H1 (cell line): Measurements from ENCODE around the gene NANP. TPM values are rescaled to one million over a fixed set of nuclear protein-coding genes. Genes with fewer than 3 reads are reported as not detected.

ENCODE experiments used
- CTCF ChIA-PET: fragments of 300-600 bp; sonication (Branson Sonifier 250); formaldehyde crosslinking; loops from one replicate; lab custom pipeline; 2021; ENCODE audit not compliant: partially characterized antibody; lab: Charles Lee
- POLR2A ChIA-PET: fragments of 300-600 bp; sonication (Branson Sonifier 250); formaldehyde crosslinking; loops from one replicate; lab custom pipeline; 2021; ENCODE audit warnings: inconsistent platforms; ENCODE audit not compliant: partially characterized antibody; lab: Charles Lee
- DNase-seq, 2 experiments: peaks; one replicate each; pipeline versions ENCODE4 v3.0.0 to v3.0.0-alpha.2; 2010 to 2022; ENCODE audit warnings: low spot score in 2 of 2, low read depth in 1 of 2, mixed read lengths in 1 of 2
- FAIRE-seq: peaks from 2 replicates; lab custom pipeline; 2011; peaks lifted over from hg19 to GRCh38; lab: Jason Lieb, UNC
- H2AFZ ChIP-seq: 2 replicates; pipeline ENCODE4 v1.8.1; 2012; ENCODE audit warnings: low read length, inconsistent platforms
- H2AK5ac ChIP-seq: 2 replicates; pipeline ENCODE4 v1.6.1; 2013; ENCODE audit warnings: low read depth, low read length
- H2BK120ac ChIP-seq: replicated peaks from 2 replicates; pipeline ENCODE3; 2013; ENCODE audit warnings: low read depth, low read length, inconsistent platforms
- H2BK12ac ChIP-seq: 2 replicates; pipeline ENCODE4 v1.6.1; 2013; ENCODE audit warnings: low read depth, low read length
- H2BK15ac ChIP-seq: 2 replicates; pipeline ENCODE4 v1.6.1; 2013; ENCODE audit warnings: low read length
- H2BK20ac ChIP-seq: 2 replicates; pipeline ENCODE4 v1.6.1; 2013; ENCODE audit warnings: low read length
- H2BK5ac ChIP-seq: 2 replicates; pipeline ENCODE4 v1.6.1; 2013; ENCODE audit warnings: low read depth, low read length
- H3K14ac ChIP-seq: 2 replicates; pipeline ENCODE4 v1.6.1; 2013; ENCODE audit warnings: inconsistent platforms; ENCODE audit not compliant: insufficient read length
- H3K18ac ChIP-seq: 2 replicates; pipeline ENCODE4 v1.6.1; 2013; ENCODE audit warnings: low read length; ENCODE audit errors: extremely low read depth
- H3K23ac ChIP-seq: 2 replicates; pipeline ENCODE4 v1.6.1; 2013; ENCODE audit warnings: inconsistent platforms; ENCODE audit not compliant: insufficient read length
- H3K23me2 ChIP-seq: 2 replicates; pipeline ENCODE4 v1.6.1; 2013; ENCODE audit warnings: low read depth, low read length
- H3K27ac ChIP-seq: 2 replicates; pipeline ENCODE4 v1.6.1; 2011; ENCODE audit warnings: low read depth, low read length, inconsistent platforms
- H3K27me3 ChIP-seq, 4 experiments: replicated peaks in 1 of 4; 1 replicate in 1 of 4; 2 replicates in 3 of 4; pipeline versions ENCODE4 v1.6.1 to v1.8.1; 2011 to 2013; ENCODE audit warnings: low read length in 3 of 4, mild to moderate bottlenecking in 3 of 4, inconsistent platforms in 2 of 4, mixed read lengths in 2 of 4, moderate library complexity in 1 of 4; ENCODE audit not compliant: control insufficient read depth in 3 of 4, insufficient read depth in 3 of 4; ENCODE audit errors: extremely low read depth in 1 of 4
- H3K36me3 ChIP-seq, 4 experiments: 2 replicates each; pipeline versions ENCODE4 v1.6.1 to v1.8.1; 2011 to 2013; ENCODE audit warnings: mild to moderate bottlenecking in 4 of 4, low read length in 3 of 4, moderate library complexity in 2 of 4, control low read depth in 1 of 4, inconsistent platforms in 1 of 4; ENCODE audit not compliant: insufficient read depth in 4 of 4, control insufficient read depth in 2 of 4
- H3K4ac ChIP-seq: replicated peaks from 2 replicates; pipeline ENCODE3; 2013; ENCODE audit warnings: low read length, low read depth, mixed read lengths, inconsistent platforms; ENCODE audit not compliant: insufficient read length
- H3K4me1 ChIP-seq, 4 experiments: replicated peaks in 1 of 4; 1 replicate in 1 of 4; 2 replicates in 3 of 4; pipeline versions ENCODE4 v1.6.1 to v1.8.1; 2011 to 2013; ENCODE audit warnings: low read length in 3 of 4, inconsistent platforms in 2 of 4, mixed read lengths in 1 of 4; ENCODE audit not compliant: insufficient read depth in 4 of 4, control insufficient read depth in 3 of 4
- H3K4me2 ChIP-seq, 2 experiments: 2 replicates each; pipeline versions ENCODE4 v1.6.1 to v1.8.1; 2011 to 2013; ENCODE audit warnings: low read depth in 2 of 2, low read length in 2 of 2, control low read depth in 1 of 2, inconsistent platforms in 1 of 2, mild to moderate bottlenecking in 1 of 2; ENCODE audit not compliant: insufficient read depth in 1 of 2
- H3K4me3 ChIP-seq, 4 experiments: fragments of 200-600, 300-600 bp in 1 of 4; sonication (generic), shearing (Covaris generic), sonication (Bioruptor Twin) in 1 of 4; 2 replicates each; pipeline versions ENCODE4 v1.5.1 to v1.8.1; 2011 to 2016; ENCODE audit warnings: low read length in 4 of 4, low read depth in 3 of 4, control low read depth in 2 of 4, inconsistent platforms in 2 of 4, mild to moderate bottlenecking in 2 of 4, mixed read lengths in 1 of 4, moderate library complexity in 1 of 4; ENCODE audit not compliant: insufficient read depth in 2 of 4; ENCODE audit errors: extremely low read depth in 1 of 4
- H3K56ac ChIP-seq: replicated peaks from 2 replicates; pipeline ENCODE3; 2013; ENCODE audit warnings: low read depth, mild to moderate bottlenecking, mixed read lengths, low read length, inconsistent platforms; ENCODE audit not compliant: insufficient read length
- H3K79me1 ChIP-seq: 2 replicates; pipeline ENCODE4 v1.6.1; 2013; ENCODE audit warnings: low read depth, low read length, control low read depth
- H3K79me2 ChIP-seq, 2 experiments: 2 replicates each; pipeline versions ENCODE4 v1.6.1 to v1.8.1; 2012 to 2013; ENCODE audit warnings: low read length in 2 of 2, mild to moderate bottlenecking in 2 of 2, inconsistent platforms in 1 of 2; ENCODE audit not compliant: insufficient read depth in 2 of 2, control insufficient read depth in 1 of 2
- H3K9ac ChIP-seq, 4 experiments: replicated peaks in 1 of 4; 1 replicate in 1 of 4; 2 replicates in 3 of 4; pipeline versions ENCODE4 v1.6.1 to v1.8.1; 2011 to 2013; ENCODE audit warnings: low read depth in 3 of 4, low read length in 3 of 4, control low read depth in 2 of 4, mild to moderate bottlenecking in 2 of 4, moderate library complexity in 2 of 4, inconsistent platforms in 1 of 4; ENCODE audit errors: extremely low read depth in 1 of 4
- H3K9me3 ChIP-seq, 2 experiments: 2 replicates each; pipeline versions ENCODE4 v1.6.1 to v1.8.1; 2012 to 2013; ENCODE audit warnings: mild to moderate bottlenecking in 2 of 2, moderate library complexity in 2 of 2, control low read depth in 1 of 2, inconsistent platforms in 1 of 2, low read depth in 1 of 2, low read length in 1 of 2, mixed read lengths in 1 of 2; ENCODE audit not compliant: insufficient read depth in 2 of 2
- H4K20me1 ChIP-seq, 2 experiments: replicated peaks in 1 of 2; 2 replicates each; pipeline versions ENCODE3 to v1.8.1; 2011 to 2013; ENCODE audit warnings: inconsistent platforms in 2 of 2, low read length in 2 of 2, mild to moderate bottlenecking in 1 of 2; ENCODE audit not compliant: insufficient read depth in 2 of 2, control insufficient read depth in 1 of 2
- H4K5ac ChIP-seq: 2 replicates; pipeline ENCODE4 v1.6.1; 2013; ENCODE audit warnings: low read length, low read depth, mixed read lengths, inconsistent platforms; ENCODE audit not compliant: insufficient read length
- H4K8ac ChIP-seq: 2 replicates; pipeline ENCODE4 v1.8.0; 2013; ENCODE audit warnings: mild to moderate bottlenecking, moderate library complexity, low read length, inconsistent platforms; ENCODE audit not compliant: insufficient read depth; ENCODE audit errors: extremely low read depth
- H4K91ac ChIP-seq: replicated peaks from 2 replicates; pipeline ENCODE3; 2013; ENCODE audit warnings: low read length, mixed read lengths, inconsistent platforms; ENCODE audit not compliant: insufficient read length
- ATF3 ChIP-seq: IDR thresholded peaks from 2 replicates; pipeline ENCODE4 v1.6.1; 2011; ENCODE audit warnings: low read depth, mild to moderate bottlenecking, low read length; ENCODE audit not compliant: insufficient read depth
- E2F6 ChIP-seq: IDR thresholded peaks from 2 replicates; pipeline ENCODE4 v1.6.1; 2012; ENCODE audit warnings: inconsistent platforms
- EP300 ChIP-seq, 2 experiments: IDR thresholded peaks; 1 replicate in 1 of 2; 2 replicates in 1 of 2; pipeline ENCODE4 v1.6.1; 2011 to 2012; ENCODE audit warnings: low read depth in 2 of 2, low read length in 2 of 2, mild to moderate bottlenecking in 2 of 2, borderline replicate concordance in 1 of 2, inconsistent platforms in 1 of 2, moderate library complexity in 1 of 2
- KDM1A ChIP-seq: fragments of 200-600, 300-600 bp; sonication (generic); IDR thresholded peaks from 2 replicates; pipeline ENCODE4 v1.7.1; 2016; ENCODE audit warnings: mild to moderate bottlenecking, low read length, borderline replicate concordance
- NANOG ChIP-seq: IDR thresholded peaks from 2 replicates; pipeline ENCODE4 v1.6.1; 2011; ENCODE audit warnings: low read length, low read depth, mild to moderate bottlenecking, inconsistent platforms; ENCODE audit not compliant: insufficient read depth, poor library complexity, severe bottlenecking
- PHF8 ChIP-seq: fragments of 200-600 bp; sonication (generic); conservative IDR thresholded peaks from 2 replicates; pipeline ENCODE4 v1.7.1; 2012; ENCODE audit warnings: low read depth, mild to moderate bottlenecking, inconsistent platforms, low read length, moderate library complexity
- POLR2A ChIP-seq, 2 experiments: IDR thresholded peaks; 1 replicate in 1 of 2; 2 replicates in 1 of 2; pipeline ENCODE4 v1.6.1; 2011; ENCODE audit warnings: low read depth in 2 of 2, low read length in 2 of 2, mild to moderate bottlenecking in 2 of 2; ENCODE audit errors: control extremely low read depth in 1 of 2
- POU5F1 ChIP-seq: IDR thresholded peaks from 2 replicates; pipeline ENCODE4 v1.6.1; 2011; ENCODE audit warnings: low read depth, mild to moderate bottlenecking, low read length, moderate library complexity
- RFX5 ChIP-seq: IDR thresholded peaks from 2 replicates; pipeline ENCODE4 v1.6.1; 2011; ENCODE audit warnings: low read depth, low read length, improper control_type of control experiment, borderline replicate concordance
- RNF2 ChIP-seq: fragments of 200-900, 300-1000 bp; sonication (generic); IDR thresholded peaks from 2 replicates; pipeline ENCODE4 v1.7.1; 2016; ENCODE audit warnings: borderline replicate concordance, low read depth, mild to moderate bottlenecking, antibody characterized with exemption, low read length; ENCODE audit not compliant: poor library complexity, severe bottlenecking; ENCODE audit errors: missing control alignments
- SRF ChIP-seq: IDR thresholded peaks from 2 replicates; pipeline ENCODE4 v1.6.1; 2011; ENCODE audit warnings: mild to moderate bottlenecking, low read depth, low read length, moderate library complexity
- TAF1 ChIP-seq: IDR thresholded peaks from 2 replicates; pipeline ENCODE4 v1.6.1; 2011; ENCODE audit warnings: mild to moderate bottlenecking, low read depth, low read length
- TBP ChIP-seq: IDR thresholded peaks from 2 replicates; pipeline ENCODE4 v1.6.1; 2011; ENCODE audit warnings: low read depth, low read length, improper control_type of control experiment
- WGBS, 2 experiments: shearing (Covaris generic) in 1 of 2; methylation state at CpG; one replicate each; pipeline versions ENCODE4 v1.1.6 to v1.1.7; 2013 to 2015; ENCODE audit warnings: low lambda C conversion rate in 2 of 2, mixed read lengths in 2 of 2, inconsistent platforms in 1 of 2, low coverage in 1 of 2, missing lambda C conversion rate in 1 of 2; ENCODE audit not compliant: insufficient replicate concordance in 2 of 2, insufficient coverage in 1 of 2, insufficient read length in 1 of 2; ENCODE audit errors: extremely low coverage in 1 of 2, missing lambda C conversion rate in 1 of 2; 5-methylcytosine and 5-hydroxymethylcytosine counted together
- polyA plus RNA-seq, 7 experiments: library from polyadenylated mRNA; depleted of rRNA in 3 of 7; stranded (reverse) in 5 of 7; unstranded in 2 of 7; fragments of >200 nt in 5 of 7; fragments of 200-250 nt in 2 of 7; gene quantifications; 1 replicate in 5 of 7; 2 replicates in 1 of 7; 4 replicates in 1 of 7; pipeline versions ENCODE4 v1.2.1 to v1.2.3, GENCODE V29; 2011 to 2013; ENCODE audit warnings: missing spikeins in 2 of 7, mixed read lengths in 2 of 7
- total RNA-seq: library from RNA; stranded (reverse); fragmentation: NEBNext Ultra II Directional; extraction: Animal tissue kit (Norgen Biotek cat#: 25700); gene quantifications from 2 replicates; pipeline ENCODE4 v1.2.1, GENCODE V29; 2021

NANP gene
- total and polyA plus RNA-seq, 2 of the 8 experiments (the other 6 are each of a cell fraction or from before 2014, with no cell fraction given): 3.8 to 6.2 TPM

GRCh38 chr20:25637247-25637646 lies 13.4 kb upstream of the NANP start:
- no peak for DNase-seq
- Histone ChIP-seq H3K36me3 (peaks cover 0 to 24% (median 6%) of the 10 kb centered on the region in 4 experiments; a peak in 3 of 8 replicates), H2BK5ac (no peak overlapping the region), H3K23ac (no peak overlapping the region), H3K56ac (no peak overlapping the region), H4K91ac (no peak overlapping the region), H3K4ac (no peak overlapping the region), H2AK5ac (no peak overlapping the region), H4K8ac (no peak overlapping the region), H3K18ac (no peak overlapping the region), H3K4me2 (no peak overlapping the region), H3K4me3 (no peak overlapping the region), H2BK15ac (no peak overlapping the region), H2BK120ac (no peak overlapping the region), H4K5ac (no peak overlapping the region), H3K79me2 (no peaks in the 10 kb centered on the region), H4K20me1 (no peaks in the 10 kb centered on the region), H3K27me3 (no peaks in the 10 kb centered on the region), H2BK12ac (no peak overlapping the region), H3K9me3 (peaks cover 11 to 13% of the 10 kb centered on the region in 2 experiments; a peak in 2 of 4 replicates), H2AFZ (no peak overlapping the region), H3K4me1 (no peaks in the 10 kb centered on the region), H3K79me1 (no peaks in the 10 kb centered on the region), H3K14ac (no peak overlapping the region), H2BK20ac (no peak overlapping the region), H3K23me2 (no peaks in the 10 kb centered on the region), H3K27ac (no peak overlapping the region), H3K9ac (no peak overlapping the region)
- WGBS, 2 experiments: 94% methylated on average over 2 of the region's 2 CpGs; no CpG with 5 or more reads in 1 of the 2 experiments
- FAIRE-seq: no peak
- ChIA-PET CTCF (no interaction called here), POLR2A (no interaction called here)
- TF ChIP-seq RNF2: no peak
- TF ChIP-seq ATF3: no peak
- no peak for TF ChIP-seq POU5F1
- TF ChIP-seq TBP: no peak
- TF ChIP-seq KDM1A: no peak
- TF ChIP-seq TAF1: no peak
- TF ChIP-seq E2F6: no peak
- TF ChIP-seq RFX5: no peak
- TF ChIP-seq PHF8: no peak
- no peak for TF ChIP-seq NANOG
- no peak for TF ChIP-seq SRF
- no peak for TF ChIP-seq POLR2A (IDR thresholded peaks at IDR 0.05; ENCODE audit: control extremely low read depth in 1 of 2, low read depth in 2 of 2, low read length in 2 of 2)
- TF ChIP-seq EP300 (IDR thresholded peaks at IDR 0.05; ENCODE audit: borderline replicate concordance in 1 of 2, low read depth in 2 of 2, low read length in 2 of 2): no peak
